OCI-LY3 (cell line): ENCODE data around the gene C4orf36.

Experiments
- CTCF ChIP-seq: fragments of 200-600, 300-600 bp; sonication (generic); IDR thresholded peaks from 2 replicates; pipeline ENCODE4 v1.5.1; 2014; ENCODE audit warnings: antibody characterized with exemption, low read length, low read depth
- EZH2phosphoT487 ChIP-seq: fragments of 200-600 bp; shearing (Covaris generic); IDR thresholded peaks from 2 replicates; pipeline ENCODE4 v1.6.1; 2018; ENCODE audit warnings: antibody characterized with exemption, mixed run types, low read depth

- TF ChIP-seq CTCF (no peak), EZH2phosphoT487 (no peak)
These were observed 50.9 kb downstream of the C4orf36 start for GRCh38 chr4:86841309-86841708.
